Activated CD8-positive, alpha-beta memory T cell treated with anti-CD3 and anti-CD28 coated beads, Interleukin-2, amount 10 ng/mL, durations not matched to agents 7 days and 5 days (primary cell): Measurements from ENCODE around the gene IZUMO1. TPM values are rescaled to one million over a fixed set of nuclear protein-coding genes. Genes with fewer than 3 reads are reported as not detected.

ENCODE experiments used
- total RNA-seq, 2 experiments: library from RNA; stranded (reverse); gene quantifications; one replicate each; pipeline ENCODE4 v1.2.3, GENCODE V29; 2021

IZUMO1 gene
- total RNA-seq, 2 experiments from 2014 or later = not detected

Other genes starting within 250 kb of the IZUMO1 start
- 1 to 10 TPM; 3.5 to 5.3 TPM for gene LMTK3, start 235.1 kb downstream of the IZUMO1 start, total RNA-seq
- gene SULT2B1, start 194.7 kb downstream of the IZUMO1 start, total RNA-seq = not detected
- not detected for gene SPACA4, start 140.2 kb downstream of the IZUMO1 start, total RNA-seq
- 1 to 10 TPM; 2.8 to 4.1 TPM for gene FAM83E, start 131.8 kb downstream of the IZUMO1 start, total RNA-seq
- gene RPL18, start 127.7 kb downstream of the IZUMO1 start, total RNA-seq = 1,000 to 10,000 TPM; 1,413 to 1,465 TPM
- 10 to 100 TPM; 37.3 to 43.4 TPM for gene SPHK2, start 127.4 kb downstream of the IZUMO1 start, total RNA-seq
- gene DBP, start 109.5 kb downstream of the IZUMO1 start, total RNA-seq = 10 to 100 TPM; 11.3 to 18.0 TPM
- gene CA11, start 100.7 kb downstream of the IZUMO1 start, total RNA-seq = 1 to 10 TPM; 6.0 to 7.2 TPM
- gene NTN5, start 73.9 kb downstream of the IZUMO1 start, total RNA-seq = under 1 TPM; 0.64 to 0.87 TPM
- not detected for gene FUT2, start 50.9 kb downstream of the IZUMO1 start, total RNA-seq
- gene MAMSTR, start 27.2 kb downstream of the IZUMO1 start, total RNA-seq = 1 to 10 TPM; 1.0 to 1.1 TPM
- gene RASIP1, start 6.3 kb downstream of the IZUMO1 start, total RNA-seq = not detected
- gene FUT1, start 5.7 kb upstream of the IZUMO1 start, total RNA-seq = under 1 TPM; 0.06 to 0.09 TPM
- not detected for gene FGF21, start 8.6 kb upstream of the IZUMO1 start, total RNA-seq
- 10 to 100 TPM; 46.7 to 54.6 TPM for gene BCAT2, start 64.1 kb upstream of the IZUMO1 start, total RNA-seq
- under 1 TPM; 0.38 to 0.59 TPM for gene HSD17B14, start 89.6 kb upstream of the IZUMO1 start, total RNA-seq
- gene PLEKHA4, start 121.7 kb upstream of the IZUMO1 start, total RNA-seq = 1 to 10 TPM; 2.2 to 5.6 TPM
- gene PPP1R15A, start 125.5 kb upstream of the IZUMO1 start, total RNA-seq = 10 to 100 TPM; 32.1 to 89.7 TPM
- under 1 TPM in 1 of 2 experiments, not detected in 1; 0.47 TPM for gene TULP2, start 151.8 kb upstream of the IZUMO1 start, total RNA-seq
- 100 to 1,000 TPM; 185 to 226 TPM for gene NUCB1, start 153.4 kb upstream of the IZUMO1 start, total RNA-seq
- 1 to 10 TPM in 1 of 2 experiments, under 1 TPM in 1; 0.96 to 1.1 TPM for gene DHDH, start 186.8 kb upstream of the IZUMO1 start, total RNA-seq
- gene BAX, start 208.0 kb upstream of the IZUMO1 start, total RNA-seq = 100 to 1,000 TPM; 359 to 377 TPM
- gene FTL, start 218.4 kb upstream of the IZUMO1 start, total RNA-seq = 1,000 to 10,000 TPM; 1,380 to 1,403 TPM
- gene GYS1, start 246.4 kb upstream of the IZUMO1 start, total RNA-seq = 10 to 100 TPM; 44.0 to 65.5 TPM
- gene RUVBL2, start 247.0 kb upstream of the IZUMO1 start, total RNA-seq = 100 to 1,000 TPM; 124 to 125 TPM